Peyer's patch (tissue), 4 donors: ENCODE data around the gene LAPTM5. TPM values are rescaled to one million over a fixed set of nuclear protein-coding genes. Genes with fewer than 3 reads are reported as not detected.

Experiments used
- DNase-seq, 3 donors: peaks; one replicate each; pipeline ENCODE4 v3.0.0-alpha.2; 2017 to 2019
- H3K27ac ChIP-seq, 4 donors: fragments of 200-600 bp; sonication (generic); one replicate each; pipeline ENCODE4 v1.5.1; 2016 to 2019
- H3K27me3 ChIP-seq, 2 donors: fragments of 200-600 bp; sonication (generic); one replicate each; pipeline ENCODE4 v1.5.1; 2019
- H3K36me3 ChIP-seq, 3 donors: fragments of 200-600 bp; sonication (generic); one replicate each; pipeline ENCODE4 v1.5.1; 2016 to 2019
- H3K4me1 ChIP-seq, 4 donors: fragments of 200-600 bp; sonication (generic); one replicate each; pipeline ENCODE4 v1.5.1; 2016 to 2019
- H3K4me3 ChIP-seq, 4 donors: fragments of 200-600 bp; sonication (generic); 1 replicate in 3 of 4; 2 replicates in 1 of 4; pipeline ENCODE4 v1.5.1; 2016 to 2019; ENCODE audit warnings: mild to moderate bottlenecking in 1 of 4
- H3K9me3 ChIP-seq, 4 donors: fragments of 200-600 bp; sonication (generic); one replicate each; pipeline ENCODE4 v1.5.1; 2016 to 2019; ENCODE audit warnings: mild to moderate bottlenecking in 1 of 4
- POLR2A ChIP-seq, 2 donors: fragments of 450-650 bp; IDR thresholded peaks; one replicate each; pipeline ENCODE4 v1.5.1; 2017; ENCODE audit warnings: antibody characterized with exemption in 2 of 2, mild to moderate bottlenecking in 2 of 2, moderate library complexity in 2 of 2
- total RNA-seq, 4 donors: library from RNA; depleted of rRNA; stranded (reverse); fragments of >200 nt; gene quantifications; one replicate each; pipeline ENCODE4 v1.1.0, GENCODE V29; 2016
- TF ChIP-seq, protein P1 (sequence below), 6 experiments: fragments of 450-650 bp in 4 of 6; fragments of 200-600 bp in 2 of 6; sonication (generic) in 1 of 6; IDR thresholded peaks; one replicate each; pipeline ENCODE4 v1.5.1; 2017 to 2019; ENCODE audit warnings: antibody characterized with exemption in 6 of 6, mild to moderate bottlenecking in 3 of 6, moderate library complexity in 1 of 6

Gene LAPTM5
- total RNA-seq, 4 donors from 2014 or later = 10.3 to 77.6 (median 18.3) TPM

DNA sequence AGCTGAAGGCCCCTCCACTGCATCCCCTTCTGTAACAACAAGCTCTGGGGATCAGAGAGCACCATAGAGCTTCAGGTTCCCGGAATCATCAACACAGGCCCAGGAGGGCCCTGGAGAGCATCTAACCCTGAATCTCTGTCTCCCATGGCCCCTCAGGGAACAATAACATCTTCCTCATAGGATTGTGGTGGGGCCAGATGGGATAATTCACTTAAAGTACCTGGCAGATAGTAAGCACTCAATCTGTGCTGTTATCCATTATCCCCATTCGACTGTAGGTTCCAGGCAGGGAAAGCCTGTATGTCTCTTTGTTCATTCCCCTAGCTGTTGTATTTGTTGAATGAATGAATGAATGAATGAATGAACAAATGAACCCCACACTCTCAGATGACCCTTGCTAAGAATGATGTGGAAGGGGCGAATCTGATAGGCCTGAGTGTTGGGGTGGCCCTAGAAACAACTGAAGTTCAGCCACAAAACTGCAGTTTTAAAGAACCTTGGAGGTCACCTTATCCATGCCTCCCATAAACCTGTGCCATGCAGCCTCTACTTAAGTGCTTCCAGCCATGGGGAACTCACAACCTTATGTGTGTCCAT lies 14.5 kb downstream of the LAPTM5 start:
- Histone ChIP-seq H3K36me3 (peaks cover 0 to 9% (median 0%) of the 10 kb centered on the region in 3 donors), H3K4me1 (peaks cover 0 to 69% (median 48%) of the 10 kb centered on the region in 4 donors), H3K27me3 (no peaks in the 10 kb centered on the region), H3K9me3 (no peaks in the 10 kb centered on the region), H3K4me3 (no peak overlapping the region), H3K27ac (peak overlapping the region in 3 of 4 donors; percentile 7 to 97 (median 95))
- DNase-seq = no peak
- no peak for TF ChIP-seq POLR2A (IDR thresholded peaks at IDR 0.05)
- TF ChIP-seq, protein P1, sequence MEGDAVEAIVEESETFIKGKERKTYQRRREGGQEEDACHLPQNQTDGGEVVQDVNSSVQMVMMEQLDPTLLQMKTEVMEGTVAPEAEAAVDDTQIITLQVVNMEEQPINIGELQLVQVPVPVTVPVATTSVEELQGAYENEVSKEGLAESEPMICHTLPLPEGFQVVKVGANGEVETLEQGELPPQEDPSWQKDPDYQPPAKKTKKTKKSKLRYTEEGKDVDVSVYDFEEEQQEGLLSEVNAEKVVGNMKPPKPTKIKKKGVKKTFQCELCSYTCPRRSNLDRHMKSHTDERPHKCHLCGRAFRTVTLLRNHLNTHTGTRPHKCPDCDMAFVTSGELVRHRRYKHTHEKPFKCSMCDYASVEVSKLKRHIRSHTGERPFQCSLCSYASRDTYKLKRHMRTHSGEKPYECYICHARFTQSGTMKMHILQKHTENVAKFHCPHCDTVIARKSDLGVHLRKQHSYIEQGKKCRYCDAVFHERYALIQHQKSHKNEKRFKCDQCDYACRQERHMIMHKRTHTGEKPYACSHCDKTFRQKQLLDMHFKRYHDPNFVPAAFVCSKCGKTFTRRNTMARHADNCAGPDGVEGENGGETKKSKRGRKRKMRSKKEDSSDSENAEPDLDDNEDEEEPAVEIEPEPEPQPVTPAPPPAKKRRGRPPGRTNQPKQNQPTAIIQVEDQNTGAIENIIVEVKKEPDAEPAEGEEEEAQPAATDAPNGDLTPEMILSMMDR (IDR thresholded peaks at IDR 0.05) = no peak

DNA sequence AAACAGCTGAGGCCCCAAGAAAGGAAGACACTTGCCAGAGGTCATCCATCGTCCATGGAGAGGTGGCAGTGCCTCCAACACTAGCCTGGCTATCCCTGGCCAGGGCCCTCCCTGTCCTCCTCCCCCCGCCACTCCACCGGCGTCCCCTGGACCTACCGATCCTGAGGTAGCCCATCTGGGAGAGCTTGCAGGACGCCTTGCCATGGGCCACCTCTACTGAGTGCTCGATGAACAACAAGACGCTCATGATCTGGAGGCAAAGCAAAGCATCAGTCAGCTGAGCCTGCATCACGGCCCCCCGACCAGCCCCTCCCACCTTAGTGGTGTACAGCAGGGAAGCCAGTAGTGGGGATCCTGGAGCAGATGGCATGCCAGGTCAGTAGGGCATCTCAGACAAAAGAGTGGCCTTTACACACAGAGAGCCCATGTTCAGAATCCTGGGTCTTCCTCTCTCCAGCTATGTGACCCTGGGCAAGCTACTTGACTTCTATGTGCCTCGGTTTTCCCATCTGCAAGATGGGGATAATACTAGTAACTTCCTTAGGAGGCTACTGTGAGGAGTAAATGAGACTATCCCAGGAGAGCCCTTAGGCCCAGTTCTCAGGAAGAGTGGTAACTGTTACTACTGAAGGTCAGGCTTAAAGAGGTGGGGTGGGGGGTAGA lies 15.1 kb downstream of the LAPTM5 start:
- TF ChIP-seq POLR2A (IDR thresholded peaks at IDR 0.05) = no peak
- TF ChIP-seq, protein P1 (IDR thresholded peaks at IDR 0.05) = no peak
- DNase-seq = no peak
- H3K4me1 ChIP-seq = peaks cover 0 to 64% (median 43%) of the 10 kb centered on the region in 4 donors

DNA sequence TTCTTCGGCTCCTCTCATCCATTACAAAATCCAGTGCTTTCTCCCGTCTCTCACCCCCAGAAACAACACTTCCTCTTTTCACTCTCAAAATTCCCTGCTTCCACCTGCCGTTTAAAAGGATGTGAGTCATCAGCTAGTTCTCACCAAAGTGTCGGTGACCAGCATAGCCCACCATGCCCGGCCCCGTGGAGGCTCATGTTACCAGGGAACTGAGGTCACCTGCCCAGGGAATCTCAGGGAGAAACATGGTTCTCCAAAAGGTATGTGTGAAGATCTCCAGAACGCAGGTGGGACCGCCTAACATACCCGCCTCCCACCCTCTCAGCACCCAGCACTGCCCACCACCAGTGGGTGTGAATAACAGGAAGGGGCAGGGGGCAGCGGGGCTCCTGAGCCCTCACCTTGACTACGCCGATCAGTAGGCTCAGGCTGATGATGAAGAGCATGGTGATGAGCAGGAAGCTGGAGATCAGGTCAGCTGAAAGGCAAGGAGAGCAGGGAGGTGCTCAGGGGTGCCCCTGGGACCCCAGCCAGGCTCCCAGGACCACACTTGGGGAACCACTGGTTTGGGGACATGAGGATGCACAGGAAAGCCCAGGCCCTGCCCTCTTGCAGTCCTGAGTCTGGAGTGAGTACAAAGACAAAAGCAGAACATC lies 16.2 kb downstream of the LAPTM5 start:
- Histone ChIP-seq H3K4me1 (peaks cover 0 to 54% (median 39%) of the 10 kb centered on the region in 4 donors), H3K4me3 (no peak overlapping the region), H3K27me3 (no peaks in the 10 kb centered on the region), H3K9me3 (no peaks in the 10 kb centered on the region), H3K36me3 (peaks cover 0 to 19% (median 0%) of the 10 kb centered on the region in 3 donors), H3K27ac (peak overlapping the region in 2 of 4 donors; percentile 25 to 97)
- DNase-seq = no peak
- TF ChIP-seq POLR2A (IDR thresholded peaks at IDR 0.05) = no peak
- TF ChIP-seq, protein P1 (IDR thresholded peaks at IDR 0.05) = no peak

More for the DNA sequence above, 15.1 kb downstream of the LAPTM5 start:
- peak overlapping the region in 2 of 4 donors; percentile 25 to 97 for H3K27ac ChIP-seq
- H3K36me3 ChIP-seq = peaks cover 0 to 14% (median 0%) of the 10 kb centered on the region in 3 donors
- no peaks in the 10 kb centered on the region for H3K27me3 ChIP-seq
- H3K4me3 ChIP-seq = no peak overlapping the region
- H3K9me3 ChIP-seq = no peaks in the 10 kb centered on the region

DNA sequence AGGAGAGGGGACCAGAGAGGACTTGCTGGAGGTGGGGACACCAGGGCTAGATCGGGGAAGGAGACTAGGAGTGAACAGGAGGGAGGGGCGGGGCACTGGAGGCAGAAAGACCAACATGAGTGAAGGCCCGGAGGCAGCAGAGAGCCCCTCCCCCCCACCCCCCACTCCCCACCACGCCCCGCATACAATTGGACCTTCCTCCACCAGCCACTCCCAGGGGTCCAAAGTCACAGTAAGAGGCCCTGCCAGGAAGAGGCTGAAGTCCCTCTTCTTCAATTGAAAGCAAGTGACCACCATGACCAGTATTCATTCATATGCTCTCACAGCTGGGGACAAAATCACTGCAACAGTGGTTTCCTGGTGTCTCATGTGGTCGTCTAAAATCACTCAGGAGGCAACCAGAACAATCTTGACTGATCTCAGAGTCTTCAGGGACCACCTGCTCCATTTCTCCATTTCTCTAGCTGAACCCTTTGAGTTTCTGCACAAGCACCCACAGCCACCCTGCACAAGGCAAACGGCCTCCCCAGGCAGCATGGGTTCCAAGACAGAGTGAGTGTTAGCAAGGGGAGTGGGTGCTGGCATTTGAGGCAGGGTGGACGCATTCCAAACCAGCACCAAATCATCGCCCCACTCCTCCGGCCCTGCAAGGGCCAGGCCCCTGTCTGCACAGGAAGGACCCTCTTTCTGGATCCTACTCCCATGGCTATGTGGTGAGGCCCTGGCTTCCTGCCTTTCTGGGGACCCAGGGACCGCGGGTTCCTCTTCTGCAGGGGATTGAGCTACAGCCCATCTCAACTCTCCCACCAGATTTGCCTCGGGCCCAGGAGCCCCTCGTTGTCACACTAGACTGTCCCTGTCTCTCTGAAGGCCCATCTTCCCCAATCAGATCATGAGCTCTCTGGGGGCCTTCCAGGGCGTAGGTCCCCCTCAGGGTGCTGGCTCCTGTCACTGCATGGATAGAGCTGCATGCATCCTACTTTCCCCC lies 17.0 kb downstream of the LAPTM5 start:
- no peak for DNase-seq
- peaks cover 0 to 19% (median 0%) of the 10 kb centered on the region in 3 donors for H3K36me3 ChIP-seq

More for the DNA sequence above, 17.0 kb downstream of the LAPTM5 start:
- Histone ChIP-seq H3K9me3 (no peaks in the 10 kb centered on the region), H3K4me1 (peaks cover 0 to 46% (median 30%) of the 10 kb centered on the region in 4 donors), H3K27ac (peak overlapping the region in 1 of 4 donors; percentile 97), H3K27me3 (no peaks in the 10 kb centered on the region), H3K4me3 (no peak overlapping the region)
- TF ChIP-seq, protein P1 (IDR thresholded peaks at IDR 0.05) = no peak
- TF ChIP-seq POLR2A (IDR thresholded peaks at IDR 0.05) = no peak
